IPS DF 19.7 (cell line): ENCODE results near the gene TNNT1.

Source experiments
- DNase-seq: peaks from one replicate; pipeline ENCODE4 v3.0.0-alpha.2; 2013; ENCODE audit warnings: low read depth, low spot score

TNNT1 gene

DNA sequence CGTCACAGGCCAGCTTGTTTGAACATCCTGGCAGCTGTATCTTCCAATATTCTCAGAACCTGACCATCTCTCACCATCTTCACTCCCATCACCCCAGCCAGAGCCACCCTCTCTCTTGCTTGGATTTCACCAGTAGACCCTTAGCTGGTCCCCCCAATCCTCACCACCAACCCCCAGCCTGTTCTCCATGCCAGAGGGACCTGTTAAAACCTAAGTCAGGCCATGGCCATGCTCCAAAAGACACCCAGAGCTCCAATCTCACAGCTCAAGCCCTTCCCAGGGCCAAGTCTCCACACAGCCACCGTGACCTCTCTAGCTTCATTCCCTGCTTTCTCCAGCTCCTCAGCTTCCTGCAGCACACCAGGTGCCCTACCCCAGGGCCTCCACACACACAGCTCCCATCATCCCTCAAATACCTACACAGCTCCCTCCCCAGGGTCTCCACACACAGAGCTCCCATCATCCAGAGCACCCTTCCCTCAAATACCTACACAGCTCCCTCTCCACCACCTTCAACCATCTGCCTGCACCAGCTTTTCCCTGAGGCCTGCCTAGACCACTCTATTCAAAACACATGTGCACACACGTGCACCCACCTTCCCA is 59.6 kb downstream of the TNNT1 start:
- DNase-seq: no peak

DNA sequence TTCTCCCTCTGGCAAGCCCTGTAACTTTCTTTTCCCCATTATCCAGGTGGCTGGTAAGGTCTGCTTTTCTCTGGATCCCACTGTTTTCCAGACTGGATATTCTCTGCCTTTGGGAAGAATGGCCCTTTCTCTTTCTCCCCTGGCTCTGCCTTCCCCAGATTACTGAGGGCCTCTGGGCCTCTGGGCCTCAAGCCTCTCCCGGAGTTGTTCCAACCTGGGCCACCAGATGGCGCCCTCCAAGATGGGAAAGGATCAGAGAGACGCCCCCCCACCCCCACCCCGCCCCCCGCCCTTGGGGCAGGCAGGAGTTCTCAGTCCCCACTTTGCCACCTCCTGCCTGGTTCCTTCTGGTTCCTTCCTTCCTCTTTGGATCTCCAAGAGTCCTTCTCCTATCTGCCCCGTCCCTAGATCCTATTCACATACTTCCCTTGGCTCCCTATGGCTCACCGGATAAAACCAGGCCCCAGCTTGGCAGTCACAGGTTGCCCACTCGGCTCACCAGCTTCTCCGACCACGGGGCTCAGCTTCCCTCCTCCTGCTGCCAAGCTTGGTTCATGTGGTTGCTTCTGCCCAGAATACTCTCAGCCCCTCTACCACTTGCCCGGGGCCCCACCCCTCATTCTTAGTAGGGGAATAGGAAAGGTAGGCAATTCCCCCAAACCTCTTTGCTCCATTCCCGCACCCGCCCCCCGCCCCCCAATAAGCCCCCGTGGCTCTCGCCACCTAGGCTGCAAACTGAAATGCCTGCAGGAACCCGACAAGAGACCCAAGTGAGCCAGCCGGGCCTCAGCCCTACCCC is 60.3 kb downstream of the TNNT1 start:
- no peak for DNase-seq

DNA sequence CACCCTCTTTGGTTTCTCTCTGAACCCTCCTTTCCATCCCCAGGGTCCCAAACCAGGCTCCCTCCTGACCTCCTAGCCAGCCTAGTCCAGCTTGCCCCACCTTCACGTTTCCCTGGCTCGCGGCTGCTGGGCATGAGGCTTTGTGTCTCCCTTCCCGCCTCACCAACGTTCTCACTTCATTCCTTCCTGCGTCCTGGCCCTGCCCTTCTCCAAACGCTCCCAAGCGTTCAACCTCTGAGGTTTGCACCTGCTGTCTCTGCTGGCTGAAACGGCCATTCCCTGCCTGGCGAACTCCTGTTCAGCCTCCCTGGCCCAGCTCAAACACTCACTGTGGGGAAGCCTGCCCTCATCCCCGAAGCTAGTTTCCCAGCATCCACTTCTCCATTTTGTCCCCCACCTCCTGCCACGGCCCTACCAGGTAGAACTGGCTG is 61.0 kb downstream of the TNNT1 start:
- no peak for DNase-seq

DNA sequence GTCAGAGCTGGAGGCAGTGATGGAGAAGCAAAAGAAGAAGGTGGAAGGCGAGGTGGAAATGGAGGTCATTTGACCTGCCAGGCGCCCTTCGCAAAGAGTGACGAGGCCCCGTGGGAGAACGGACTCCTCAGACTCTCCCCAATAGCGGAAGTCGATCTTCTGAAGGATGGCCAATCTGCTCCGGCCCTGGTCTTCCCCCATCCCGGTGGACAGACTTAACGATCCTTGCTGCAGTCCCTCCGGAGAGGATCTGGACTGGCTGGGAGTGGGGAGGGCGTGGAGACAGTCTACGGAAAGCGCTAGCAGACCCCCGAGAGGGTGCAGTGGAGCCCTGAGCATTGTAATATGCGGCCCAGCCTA is 61.5 kb downstream of the TNNT1 start:
- DNase-seq: no peak

DNA sequence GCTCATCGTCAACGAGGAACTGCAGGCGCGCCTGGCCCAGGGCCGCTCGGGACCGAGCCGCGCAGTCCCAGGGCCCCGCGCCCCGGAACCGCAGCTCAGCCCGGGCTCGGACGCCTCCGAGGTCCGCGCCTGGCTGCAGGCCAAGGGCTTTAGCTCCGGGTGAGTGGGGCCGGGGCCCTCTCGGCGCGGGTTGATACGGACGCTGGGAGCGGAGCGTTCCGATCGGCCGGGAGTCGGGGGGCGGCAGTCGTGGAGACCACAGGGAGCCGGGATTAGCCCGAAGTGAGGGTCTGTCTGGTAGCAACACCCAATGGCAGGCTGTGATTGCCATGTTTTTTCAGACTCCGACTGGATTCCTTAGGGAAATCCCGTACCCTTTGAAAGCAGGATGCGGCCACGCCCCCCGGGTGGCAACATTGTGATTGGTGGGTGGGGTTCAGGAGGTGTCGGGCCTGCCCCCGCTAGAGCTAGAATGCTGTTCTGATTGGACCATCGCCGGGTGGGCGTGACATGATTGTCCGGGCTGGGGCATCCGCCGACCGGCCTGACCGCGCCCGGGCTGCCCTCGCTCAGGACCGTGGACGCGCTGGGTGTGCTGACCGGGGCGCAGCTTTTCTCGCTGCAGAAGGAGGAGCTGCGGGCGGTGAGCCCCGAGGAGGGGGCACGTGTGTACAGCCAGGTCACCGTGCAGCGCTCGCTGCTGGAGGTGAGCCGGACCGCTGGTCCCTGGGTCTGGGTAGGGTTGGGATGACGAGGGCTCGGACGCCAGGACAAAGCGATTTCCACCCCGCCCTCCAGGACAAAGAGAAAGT is 62.1 kb downstream of the TNNT1 start:
- peak; percentile 86 for DNase-seq

DNA sequence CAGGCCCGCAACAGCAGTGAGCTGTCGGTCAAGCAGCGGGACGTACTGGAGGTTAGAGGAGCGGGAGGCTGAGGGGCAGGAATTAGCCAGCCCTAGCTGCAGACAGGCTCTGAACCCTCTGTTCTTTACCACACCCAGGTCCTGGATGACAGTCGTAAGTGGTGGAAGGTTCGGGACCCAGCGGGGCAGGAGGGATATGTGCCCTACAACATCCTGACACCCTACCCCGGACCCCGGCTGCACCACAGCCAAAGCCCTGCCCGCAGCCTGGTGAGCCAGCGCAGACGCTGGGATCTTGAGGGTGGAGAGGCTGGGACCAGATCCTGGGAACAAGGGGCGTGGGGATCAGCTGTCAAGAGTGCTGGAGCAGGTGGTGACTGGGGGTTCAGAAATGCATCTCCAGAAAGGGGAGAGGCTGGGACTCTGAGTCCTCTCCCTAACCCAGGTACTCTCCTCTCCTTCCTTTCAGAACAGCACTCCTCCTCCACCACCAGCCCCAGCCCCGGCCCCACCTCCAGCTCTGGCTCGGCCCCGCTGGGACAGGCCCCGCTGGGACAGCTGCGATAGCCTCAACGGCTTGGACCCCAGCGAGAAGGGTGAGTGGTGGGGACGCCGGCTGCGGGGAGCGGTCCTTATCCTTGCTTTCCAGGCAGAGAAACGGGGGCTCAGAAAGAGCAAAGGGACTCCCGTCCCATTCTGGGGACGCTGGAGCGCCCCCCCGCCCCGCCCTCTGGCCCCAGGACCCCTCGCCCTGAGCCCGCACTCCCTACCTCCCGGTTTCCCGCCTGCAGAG is 62.9 kb downstream of the TNNT1 start:
- DNase-seq: no peak

DNA sequence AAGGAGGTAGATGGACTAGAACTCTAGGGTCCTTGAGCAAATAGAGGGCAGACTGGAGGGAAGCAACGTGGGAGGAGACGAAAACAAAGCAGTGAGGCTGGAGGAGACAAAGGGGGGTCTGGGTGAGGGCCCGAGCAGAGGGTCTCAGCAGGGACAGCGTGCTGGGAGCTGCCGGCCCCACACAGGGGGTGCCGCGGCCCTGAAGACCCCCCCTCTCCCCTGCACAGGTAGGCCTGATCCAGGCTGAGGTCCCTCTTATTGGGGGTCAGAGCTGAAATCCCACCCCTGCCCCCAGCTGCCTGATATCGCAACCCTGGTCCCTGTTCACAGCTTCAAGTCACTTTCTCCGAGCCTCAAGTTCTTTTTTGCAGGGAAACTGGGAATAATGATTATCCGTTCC is 64.6 kb downstream of the TNNT1 start:
- DNase-seq: no peak

DNA sequence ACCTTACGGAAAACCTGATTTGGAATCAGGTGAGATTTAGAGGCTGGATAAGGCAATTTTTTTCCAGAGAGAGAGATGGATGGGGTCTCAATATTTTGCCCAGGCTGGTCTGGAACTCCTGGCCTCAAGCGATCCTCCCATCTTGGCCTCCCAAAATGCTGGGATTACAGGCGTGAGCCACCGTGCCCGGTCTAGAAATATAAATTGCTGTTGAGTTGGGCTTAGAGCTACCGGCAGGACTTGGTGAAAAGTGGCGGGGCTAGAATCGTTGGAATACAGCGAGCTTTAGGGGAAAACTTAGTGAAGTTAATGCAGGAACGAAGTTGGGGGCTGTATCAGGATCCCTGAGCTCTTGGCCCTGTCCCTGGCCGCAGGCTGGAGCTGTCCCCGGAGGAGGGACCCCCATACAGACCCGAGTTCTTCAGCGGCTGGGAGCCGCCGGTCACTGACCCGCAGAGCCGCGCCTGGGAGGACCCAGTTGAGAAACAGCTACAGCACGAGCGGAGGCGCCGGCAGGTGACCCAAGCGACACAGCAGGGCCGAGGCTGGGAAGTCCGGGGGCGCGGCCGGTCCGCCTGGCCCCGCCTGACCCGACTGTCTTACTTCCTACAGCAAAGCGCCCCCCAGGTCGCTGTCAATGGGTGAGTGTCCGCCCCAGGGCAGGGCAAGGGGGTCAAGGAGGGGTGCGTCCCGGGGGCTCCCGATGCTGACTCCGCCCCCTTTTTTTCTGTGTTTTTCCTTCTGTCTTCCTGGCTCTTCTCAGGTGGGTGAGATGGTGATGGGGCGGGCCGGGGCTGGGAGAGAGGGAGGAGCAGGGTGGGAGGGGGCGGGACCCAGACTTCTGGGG is 65.8 kb downstream of the TNNT1 start:
- no peak for DNase-seq
